Mesendoderm (in vitro differentiated cells): ENCODE data around the gene MYRFL.
A peak's percentile ranks its signal among the peaks of the same experiment; 100 is the strongest.

Source experiments
- DNase-seq: peaks from one replicate; pipeline ENCODE4 v3.0.0; 2013
- H2AK5ac ChIP-seq: 2 replicates; pipeline ENCODE4 v1.6.1; 2013; ENCODE audit warnings: low read length, inconsistent platforms
- H2BK120ac ChIP-seq: 2 replicates; pipeline ENCODE4 v1.6.1; 2013; ENCODE audit warnings: low read depth, mild to moderate bottlenecking, low read length, moderate library complexity, mixed read lengths
- H2BK15ac ChIP-seq: replicated peaks from 2 replicates; pipeline ENCODE4 v1.6.1; 2013; ENCODE audit warnings: low read depth, mild to moderate bottlenecking, moderate library complexity
- H2BK5ac ChIP-seq: 2 replicates; pipeline ENCODE4 v1.6.1; 2013; ENCODE audit warnings: low read length, inconsistent platforms
- H3K18ac ChIP-seq: 2 replicates; pipeline ENCODE4 v1.6.1; 2013; ENCODE audit warnings: mild to moderate bottlenecking, low read length, mixed read lengths
- H3K23ac ChIP-seq: one replicate; pipeline ENCODE4 v1.6.1; 2013; ENCODE audit warnings: low read length
- H3K27ac ChIP-seq: 2 replicates; pipeline ENCODE4 v1.5.1; 2013; ENCODE audit warnings: low read depth, mild to moderate bottlenecking, inconsistent platforms, low read length, moderate library complexity
- H3K27me3 ChIP-seq: 2 replicates; pipeline ENCODE4 v1.6.1; 2013; ENCODE audit warnings: low read length, control low read depth, mild to moderate bottlenecking, inconsistent platforms; ENCODE audit not compliant: insufficient read depth, poor library complexity
- H3K36me3 ChIP-seq: 2 replicates; pipeline ENCODE4 v1.6.1; 2013; ENCODE audit warnings: low read length, inconsistent platforms; ENCODE audit not compliant: control insufficient read depth, insufficient read depth
- H3K4ac ChIP-seq: one replicate; pipeline ENCODE4 v1.6.1; 2013; ENCODE audit warnings: low read depth, mild to moderate bottlenecking, low read length, moderate library complexity
- H3K4me1 ChIP-seq: 2 replicates; pipeline ENCODE4 v1.6.1; 2013; ENCODE audit warnings: low read depth, low read length, inconsistent platforms; ENCODE audit not compliant: control insufficient read depth
- H3K4me2 ChIP-seq: 2 replicates; pipeline ENCODE4 v1.6.1; 2013; ENCODE audit warnings: low read length
- H3K4me3 ChIP-seq: 2 replicates; pipeline ENCODE4 v1.5.1; 2013; ENCODE audit warnings: mild to moderate bottlenecking, low read length
- H3K56ac ChIP-seq: one replicate; pipeline ENCODE4 v1.6.1; 2013; ENCODE audit warnings: low read length
- H3K79me1 ChIP-seq: 2 replicates; pipeline ENCODE4 v1.6.1; 2013; ENCODE audit warnings: low read length, inconsistent platforms
- H3K79me2 ChIP-seq: 2 replicates; pipeline ENCODE4 v1.6.1; 2013; ENCODE audit warnings: mild to moderate bottlenecking, low read length; ENCODE audit not compliant: control insufficient read depth, insufficient read depth
- H3K9ac ChIP-seq: 2 replicates; pipeline ENCODE4 v1.6.1; 2013; ENCODE audit warnings: low read length, inconsistent platforms
- H4K5ac ChIP-seq: one replicate; pipeline ENCODE4 v1.6.1; 2013; ENCODE audit warnings: low read length
- H4K8ac ChIP-seq: one replicate; pipeline ENCODE4 v1.6.1; 2013; ENCODE audit warnings: low read depth, mild to moderate bottlenecking, control low read depth, low read length, moderate library complexity
- WGBS: extraction: QIAGEN DNeasy Blood & Tissue Kit; methylation state at CpG from one replicate; pipeline ENCODE4 v1.1.7; 2013; ENCODE audit warnings: low lambda C conversion rate, missing lambda C conversion rate; ENCODE audit not compliant: insufficient coverage; ENCODE audit errors: extremely low coverage; 5-methylcytosine and 5-hydroxymethylcytosine counted together

The MYRFL gene

DNA sequence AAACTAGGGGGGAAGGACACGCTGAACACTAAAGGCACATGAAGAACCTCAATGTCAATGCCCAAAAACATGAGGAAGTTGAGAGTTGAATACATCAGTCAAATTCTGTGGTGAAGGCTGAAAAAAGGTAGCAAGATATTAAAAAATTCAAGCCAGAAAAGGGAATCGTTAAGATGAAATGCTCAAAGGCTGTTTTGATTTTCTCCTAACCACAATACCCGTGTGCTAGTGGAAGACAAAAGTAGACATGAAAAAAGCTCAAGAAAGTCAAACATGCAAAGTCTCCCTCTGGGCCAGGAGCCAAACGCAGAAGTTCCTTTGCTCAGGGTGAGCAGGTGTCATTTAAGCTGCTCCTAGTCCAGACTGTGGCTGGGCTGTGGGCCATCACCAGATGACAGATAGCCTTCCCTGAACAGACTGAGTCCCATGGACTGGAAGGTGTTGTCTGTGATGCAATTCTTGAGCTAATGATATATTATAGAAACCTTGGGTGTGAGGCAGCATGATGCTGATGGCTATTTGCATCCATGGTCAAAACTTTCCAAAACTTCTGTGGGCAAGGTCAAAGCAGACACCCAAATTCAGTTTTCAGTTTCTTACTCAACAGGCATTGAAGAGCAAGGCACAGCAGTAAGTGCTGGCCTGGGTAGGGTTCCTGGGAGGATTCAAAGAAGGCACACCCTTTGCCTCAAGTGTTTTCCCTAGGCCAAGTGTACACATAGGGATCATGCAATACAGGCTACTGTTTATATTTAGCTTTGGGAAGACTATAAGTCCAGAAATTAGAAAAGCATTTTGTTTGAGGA lies 81.6 kb downstream of the MYRFL start:
- Histone ChIP-seq H3K9ac (no peak overlapping the region), H3K23ac (no peak overlapping the region)

DNA sequence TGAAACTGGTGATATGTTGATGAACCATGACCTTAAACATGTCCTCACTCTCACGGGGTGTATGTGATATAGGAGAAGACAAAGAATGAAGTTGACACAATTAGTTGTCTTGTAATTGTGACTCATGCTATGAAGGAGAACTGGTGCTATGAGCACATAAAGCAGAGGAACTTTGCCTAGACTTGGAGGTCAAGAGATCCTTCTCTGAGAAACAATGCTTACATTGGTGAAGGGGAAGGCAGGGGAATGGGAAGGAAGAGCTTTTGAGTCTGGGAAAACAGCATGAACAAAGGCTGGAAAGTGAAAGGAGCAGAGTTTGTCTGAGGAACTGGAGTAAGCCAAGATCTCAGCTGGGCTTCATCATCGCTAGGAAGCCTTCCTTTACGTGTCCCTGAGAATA lies 83.2 kb downstream of the MYRFL start:
- Histone ChIP-seq H3K79me2 (no peaks in the 10 kb centered on the region), H3K36me3 (no peaks in the 10 kb centered on the region), H3K4ac (no peak overlapping the region), H2AK5ac (no peak overlapping the region), H3K23ac (no peak overlapping the region), H3K18ac (no peak overlapping the region), H3K56ac (no peak overlapping the region), H4K8ac (no peak overlapping the region), H2BK15ac (no peak overlapping the region), H2BK5ac (no peak overlapping the region), H3K4me1 (peaks cover 3% of the 10 kb centered on the region), H3K4me2 (no peak overlapping the region), H2BK120ac (no peak overlapping the region), H3K79me1 (no peaks in the 10 kb centered on the region), H3K27me3 (no peaks in the 10 kb centered on the region), H3K4me3 (no peak overlapping the region), H3K9ac (no peak overlapping the region), H4K5ac (no peak overlapping the region), H3K27ac (no peak overlapping the region)
- no peak for DNase-seq
- WGBS, result no CpG with 5 or more reads among the region's 3 CpGs

More for the DNA sequence above, 81.6 kb downstream of the MYRFL start:
- no peaks in the 10 kb centered on the region for H3K36me3 ChIP-seq
- no peak overlapping the region for H3K4ac ChIP-seq
- H3K18ac ChIP-seq, result no peak overlapping the region
- no peaks in the 10 kb centered on the region for H3K79me2 ChIP-seq
- WGBS, result no CpG with 5 or more reads among the region's 4 CpGs
- no peaks in the 10 kb centered on the region for H3K79me1 ChIP-seq
- H4K8ac ChIP-seq, result no peak overlapping the region
- H2BK5ac ChIP-seq, result no peak overlapping the region
- DNase-seq, result no peak
- H3K4me1 ChIP-seq, result peaks cover 3% of the 10 kb centered on the region
- no peaks in the 10 kb centered on the region for H3K27me3 ChIP-seq
- peak overlapping the region; percentile 28 for H2AK5ac ChIP-seq
- H3K56ac ChIP-seq, result no peak overlapping the region
- no peak overlapping the region for H3K4me3 ChIP-seq
- no peak overlapping the region for H2BK15ac ChIP-seq
- H3K27ac ChIP-seq, result no peak overlapping the region
- H3K4me2 ChIP-seq, result no peak overlapping the region
- no peak overlapping the region for H4K5ac ChIP-seq
- no peak overlapping the region for H2BK120ac ChIP-seq

GRCh38 chr12:69910694-69911093 lies 85.7 kb downstream of the MYRFL start:
- Histone ChIP-seq H3K79me2 (no peaks in the 10 kb centered on the region), H3K18ac (no peak overlapping the region), H3K56ac (no peak overlapping the region), H3K4me2 (no peak overlapping the region), H2BK120ac (no peak overlapping the region), H3K4me1 (peaks cover 3% of the 10 kb centered on the region), H3K9ac (no peak overlapping the region), H2BK15ac (no peak overlapping the region), H3K79me1 (no peaks in the 10 kb centered on the region), H3K4me3 (no peak overlapping the region), H2BK5ac (no peak overlapping the region), H3K27ac (no peak overlapping the region), H3K23ac (no peak overlapping the region), H2AK5ac (no peak overlapping the region), H4K8ac (no peak overlapping the region), H4K5ac (no peak overlapping the region), H3K27me3 (no peaks in the 10 kb centered on the region), H3K36me3 (no peaks in the 10 kb centered on the region), H3K4ac (no peak overlapping the region)
- no CpG with 5 or more reads among the region's 2 CpGs for WGBS
- peak; percentile 97 for DNase-seq

GRCh38 chr12:69913526-69913925 lies 88.5 kb downstream of the MYRFL start:
- H3K4me2 ChIP-seq, result no peak overlapping the region
- peaks cover 3% of the 10 kb centered on the region for H3K4me1 ChIP-seq
- no CpG with 5 or more reads among the region's 3 CpGs for WGBS
- H2BK15ac ChIP-seq, result no peak overlapping the region
- H3K79me2 ChIP-seq, result no peaks in the 10 kb centered on the region
- H3K4ac ChIP-seq, result no peak overlapping the region
- no peak overlapping the region for H3K23ac ChIP-seq
- H2AK5ac ChIP-seq, result no peak overlapping the region
- H3K27ac ChIP-seq, result no peak overlapping the region
- H3K9ac ChIP-seq, result no peak overlapping the region
- H4K8ac ChIP-seq, result no peak overlapping the region
- H3K79me1 ChIP-seq, result no peaks in the 10 kb centered on the region
- H3K36me3 ChIP-seq, result no peaks in the 10 kb centered on the region
- no peak overlapping the region for H3K18ac ChIP-seq
- no peak overlapping the region for H4K5ac ChIP-seq
- DNase-seq, result no peak
- H3K27me3 ChIP-seq, result no peaks in the 10 kb centered on the region
- H3K56ac ChIP-seq, result no peak overlapping the region
- no peak overlapping the region for H2BK5ac ChIP-seq
- no peak overlapping the region for H3K4me3 ChIP-seq
- no peak overlapping the region for H2BK120ac ChIP-seq

GRCh38 chr12:69915964-69916363 lies 90.9 kb downstream of the MYRFL start:
- Histone ChIP-seq H4K5ac (no peak overlapping the region), H3K4ac (no peak overlapping the region), H3K23ac (no peak overlapping the region), H2BK15ac (no peak overlapping the region), H3K79me2 (no peaks in the 10 kb centered on the region), H3K27ac (no peak overlapping the region), H2AK5ac (no peak overlapping the region), H3K27me3 (no peaks in the 10 kb centered on the region), H3K9ac (no peak overlapping the region), H3K4me1 (no peaks in the 10 kb centered on the region), H3K36me3 (no peaks in the 10 kb centered on the region), H3K79me1 (no peaks in the 10 kb centered on the region), H2BK5ac (no peak overlapping the region), H3K4me2 (no peak overlapping the region), H4K8ac (no peak overlapping the region), H3K18ac (no peak overlapping the region), H3K4me3 (no peak overlapping the region), H3K56ac (no peak overlapping the region), H2BK120ac (no peak overlapping the region)
- no CpG with 5 or more reads among the region's 2 CpGs for WGBS
- DNase-seq, result no peak
